Measurements from ENCODE around the gene FUT3. TPM values are rescaled to one million over a fixed set of nuclear protein-coding genes. Genes with fewer than 3 reads are reported as not detected.

FUT3 gene
- total RNA-seq, 1 experiment from 2014 or later = not detected

- Histone ChIP-seq H2BK5ac (ENCODE audit: insufficient read length, low read length) (no peak overlapping the region), H3K4me1 (ENCODE audit: insufficient read depth, low read length) (no peaks in the 10 kb centered on the region), H2BK12ac (ENCODE audit: insufficient read length, low read depth, low read length) (no peak overlapping the region), H3T11ph (ENCODE audit: low read length) (no peak overlapping the region), H3K18ac (ENCODE audit: insufficient read length, low read depth, low read length) (no peak overlapping the region), H3K9ac (ENCODE audit: extremely low read depth, insufficient read length, low read length) (no peak overlapping the region), H2BK20ac (ENCODE audit: low read depth, low read length, poor library complexity, severe bottlenecking) (no peak overlapping the region), H3K27me3 (ENCODE audit: insufficient read depth, low read length) (no peaks in the 10 kb centered on the region), H3K23me2 (ENCODE audit: insufficient read length, low read depth, low read length, poor library complexity, severe bottlenecking) (no peaks in the 10 kb centered on the region), H2AFZ (ENCODE audit: low read length) (no peak overlapping the region), H3K23ac (ENCODE audit: insufficient read length, low read depth, low read length) (no peak overlapping the region), H4K20me1 (ENCODE audit: control insufficient read depth, insufficient read depth, insufficient read length) (no peaks in the 10 kb centered on the region), H4K5ac (ENCODE audit: insufficient read length, low read depth, low read length) (no peak overlapping the region), H3K27ac (ENCODE audit: insufficient read length, low read depth, low read length) (no peak overlapping the region), H3K79me2 (ENCODE audit: insufficient read depth, low read length) (no peaks in the 10 kb centered on the region), H3K14ac (ENCODE audit: insufficient read depth, low read length) (no peak overlapping the region), H3K4ac (ENCODE audit: low read depth, low read length) (no peak overlapping the region), H3K79me1 (ENCODE audit: insufficient read depth, low read depth, low read length, poor library complexity, severe bottlenecking) (no peaks in the 10 kb centered on the region), H2BK120ac (ENCODE audit: low read depth, low read length, poor library complexity, severe bottlenecking) (no peak overlapping the region), H2BK15ac (ENCODE audit: low read depth, low read length) (no peak overlapping the region), H3K4me2 (ENCODE audit: insufficient read depth, insufficient read length, low read length) (no peak overlapping the region), H3K56ac (ENCODE audit: insufficient read length, low read depth, low read length) (no peak overlapping the region), H2AK5ac (ENCODE audit: insufficient read length, low read length) (no peak overlapping the region), H3K9me3 (ENCODE audit: control insufficient read depth, low read depth, low read length) (no peaks in the 10 kb centered on the region), H4K8ac (replicated peaks; ENCODE audit: insufficient read length, low read depth, low read length) (no peak overlapping the region), H4K91ac (ENCODE audit: insufficient read length, low read depth, low read length) (no peak overlapping the region)
- no peaks in the 10 kb centered on the region for H3K36me3 Mint-ChIP-seq (ENCODE audit: insufficient read depth in 1 of 3, low read depth in 3 of 3)
- DNase-seq = no peak
- peaks cover 12% of the 10 kb centered on the region for H3K27me3 Mint-ChIP-seq (ENCODE audit: low read depth)
- H3K4me1 Mint-ChIP-seq = peaks cover 8 to 9% of the 10 kb centered on the region in 2 experiments
- no peaks in the 10 kb centered on the region for H3K9me3 Mint-ChIP-seq
- H3K4me3 Mint-ChIP-seq = no peak overlapping the region
- H3K27ac Mint-ChIP-seq = no peak overlapping the region
- TF ChIP-seq, protein P1, sequence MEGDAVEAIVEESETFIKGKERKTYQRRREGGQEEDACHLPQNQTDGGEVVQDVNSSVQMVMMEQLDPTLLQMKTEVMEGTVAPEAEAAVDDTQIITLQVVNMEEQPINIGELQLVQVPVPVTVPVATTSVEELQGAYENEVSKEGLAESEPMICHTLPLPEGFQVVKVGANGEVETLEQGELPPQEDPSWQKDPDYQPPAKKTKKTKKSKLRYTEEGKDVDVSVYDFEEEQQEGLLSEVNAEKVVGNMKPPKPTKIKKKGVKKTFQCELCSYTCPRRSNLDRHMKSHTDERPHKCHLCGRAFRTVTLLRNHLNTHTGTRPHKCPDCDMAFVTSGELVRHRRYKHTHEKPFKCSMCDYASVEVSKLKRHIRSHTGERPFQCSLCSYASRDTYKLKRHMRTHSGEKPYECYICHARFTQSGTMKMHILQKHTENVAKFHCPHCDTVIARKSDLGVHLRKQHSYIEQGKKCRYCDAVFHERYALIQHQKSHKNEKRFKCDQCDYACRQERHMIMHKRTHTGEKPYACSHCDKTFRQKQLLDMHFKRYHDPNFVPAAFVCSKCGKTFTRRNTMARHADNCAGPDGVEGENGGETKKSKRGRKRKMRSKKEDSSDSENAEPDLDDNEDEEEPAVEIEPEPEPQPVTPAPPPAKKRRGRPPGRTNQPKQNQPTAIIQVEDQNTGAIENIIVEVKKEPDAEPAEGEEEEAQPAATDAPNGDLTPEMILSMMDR (conservative IDR thresholded peaks at IDR 0.05) = no peak
- no CpG with 5 or more reads among the region's 4 CpGs for WGBS (ENCODE audit: extremely low coverage, insufficient read length, low lambda C conversion rate)
Measured at GRCh38 chr19:5811117-5811516, 40.1 kb downstream of the FUT3 start.

Measured in H9 (cell line).